AG04450 (cell line): ENCODE measurements around the gene COBL. TPM values are rescaled to one million over a fixed set of nuclear protein-coding genes. Genes with fewer than 3 reads are reported as not detected.

Source experiments
- CTCF ChIA-PET: fragments of 300-600, 350-600 bp; formaldehyde crosslinking; extraction: SDS; loops from one replicate; lab custom pipeline; 2022; ENCODE audit warnings: antibody characterized with exemption, inconsistent platforms; lab: Charles Lee
- POLR2A ChIA-PET: fragments of 350-600 bp; formaldehyde crosslinking; extraction: SDS; loops from one replicate; lab custom pipeline; 2021; ENCODE audit warnings: antibody characterized with exemption, inconsistent platforms; lab: Yijun Ruan, JAX
- DNase-seq: peaks from one replicate; pipeline ENCODE4 v3.0.0-alpha.2; 2011; ENCODE audit warnings: low read depth, low spot score
- H3K27ac ChIP-seq: one replicate; pipeline ENCODE4 v1.5.1; 2012; ENCODE audit warnings: low read depth, low read length, control low read depth
- H3K27me3 ChIP-seq: one replicate; pipeline ENCODE4 v1.6.0; 2012; ENCODE audit warnings: low read length; ENCODE audit not compliant: control insufficient read depth, insufficient read depth
- H3K4me3 ChIP-seq: 2 replicates; pipeline ENCODE4 v1.5.1; 2011; ENCODE audit warnings: mild to moderate bottlenecking, low read depth, low read length, control low read depth
- H3K9me3 ChIP-seq: 2 replicates; pipeline ENCODE4 v1.5.1; 2012; ENCODE audit warnings: low read length; ENCODE audit not compliant: control insufficient read depth, insufficient read depth
- CTCF ChIP-seq: IDR thresholded peaks from 2 replicates; pipeline ENCODE4 v1.5.1; 2011; ENCODE audit warnings: low read depth, low read length, control low read depth, inconsistent platforms
- polyA plus RNA-seq: library from polyadenylated mRNA; depleted of rRNA; stranded (reverse); fragments of >200 nt; gene quantifications from 2 replicates; pipeline ENCODE4 v1.2.3, GENCODE V29; 2011

COBL gene
- polyA plus RNA-seq, 1 experiment = 0.06 TPM

GRCh38 chr7:51040787-51041186, 275.8 kb downstream of the COBL start:
- no peak for TF ChIP-seq CTCF
- ChIA-PET CTCF (no interaction called here), POLR2A (no interaction called here)
- no peak for DNase-seq
- Histone ChIP-seq H3K4me3 (no peak overlapping the region), H3K9me3 (no peaks in the 10 kb centered on the region), H3K27me3 (peaks cover 23% of the 10 kb centered on the region), H3K27ac (no peak overlapping the region)

- CTCF ChIA-PET = no interaction called here
- POLR2A ChIA-PET = no interaction called here
- no peak for DNase-seq
- Histone ChIP-seq H3K4me3 (no peak overlapping the region), H3K27ac (no peak overlapping the region), H3K27me3 (peaks cover 23% of the 10 kb centered on the region), H3K9me3 (no peaks in the 10 kb centered on the region)
- TF ChIP-seq CTCF = no peak
Measured at GRCh38 chr7:51038573-51038972, 278.0 kb downstream of the COBL start.

GRCh38 chr7:51035716-51036115, 280.9 kb downstream of the COBL start:
- no peak for DNase-seq
- H3K4me3 ChIP-seq = no peak overlapping the region
- TF ChIP-seq CTCF = no peak
- H3K9me3 ChIP-seq = no peaks in the 10 kb centered on the region; the same call in 1 of the 2 replicates
- peaks cover 13% of the 10 kb centered on the region for H3K27me3 ChIP-seq
- CTCF ChIA-PET = no interaction called here
- POLR2A ChIA-PET = interaction anchor here (0.5 kb wide), 1 partner anchor 50 kb away, joined by 11 read pairs; no protein-coding TSS in a partner anchor
- no peak overlapping the region for H3K27ac ChIP-seq

GRCh38 chr7:51034521-51035264, 281.9 kb downstream of the COBL start:
- Histone ChIP-seq H3K9me3 (no peaks in the 10 kb centered on the region; the same call in 1 of the 2 replicates), H3K27me3 (peaks cover 10% of the 10 kb centered on the region), H3K4me3 (no peak overlapping the region), H3K27ac (no peak overlapping the region)
- ChIA-PET CTCF (interaction anchor here (0.9 to 1.0 kb wide), 2 partner anchors 33 to 566 kb away, joined by 3 read pairs; no protein-coding TSS in a partner anchor), POLR2A (no interaction called here)
- TF ChIP-seq CTCF = no peak
- DNase-seq = peak; percentile 44

- Histone ChIP-seq H3K27me3 (peaks cover 6% of the 10 kb centered on the region), H3K27ac (peak overlapping the region; percentile 73), H3K9me3 (no peaks in the 10 kb centered on the region; the same call in 1 of the 2 replicates), H3K4me3 (no peak overlapping the region)
- POLR2A ChIA-PET = no interaction called here
- CTCF ChIA-PET = interaction anchor here (0.5 to 1.0 kb wide), 3 partner anchors 34 to 566 kb away, joined by 3 to 7 read pairs (median 3); no protein-coding TSS in a partner anchor
- no peak for TF ChIP-seq CTCF
- DNase-seq = no peak
Measured at GRCh38 chr7:51033727-51034520, 282.7 kb downstream of the COBL start.
